ENCODE data around the gene PTGER1. TPM values are rescaled to one million over a fixed set of nuclear protein-coding genes. Genes with fewer than 3 reads are reported as not detected.

PTGER1 gene, protein sequence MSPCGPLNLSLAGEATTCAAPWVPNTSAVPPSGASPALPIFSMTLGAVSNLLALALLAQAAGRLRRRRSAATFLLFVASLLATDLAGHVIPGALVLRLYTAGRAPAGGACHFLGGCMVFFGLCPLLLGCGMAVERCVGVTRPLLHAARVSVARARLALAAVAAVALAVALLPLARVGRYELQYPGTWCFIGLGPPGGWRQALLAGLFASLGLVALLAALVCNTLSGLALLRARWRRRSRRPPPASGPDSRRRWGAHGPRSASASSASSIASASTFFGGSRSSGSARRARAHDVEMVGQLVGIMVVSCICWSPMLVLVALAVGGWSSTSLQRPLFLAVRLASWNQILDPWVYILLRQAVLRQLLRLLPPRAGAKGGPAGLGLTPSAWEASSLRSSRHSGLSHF
- total RNA-seq: 0.34 and 0.84 TPM in 2 replicates
- long read RNA-seq: 0 reads

DNA sequence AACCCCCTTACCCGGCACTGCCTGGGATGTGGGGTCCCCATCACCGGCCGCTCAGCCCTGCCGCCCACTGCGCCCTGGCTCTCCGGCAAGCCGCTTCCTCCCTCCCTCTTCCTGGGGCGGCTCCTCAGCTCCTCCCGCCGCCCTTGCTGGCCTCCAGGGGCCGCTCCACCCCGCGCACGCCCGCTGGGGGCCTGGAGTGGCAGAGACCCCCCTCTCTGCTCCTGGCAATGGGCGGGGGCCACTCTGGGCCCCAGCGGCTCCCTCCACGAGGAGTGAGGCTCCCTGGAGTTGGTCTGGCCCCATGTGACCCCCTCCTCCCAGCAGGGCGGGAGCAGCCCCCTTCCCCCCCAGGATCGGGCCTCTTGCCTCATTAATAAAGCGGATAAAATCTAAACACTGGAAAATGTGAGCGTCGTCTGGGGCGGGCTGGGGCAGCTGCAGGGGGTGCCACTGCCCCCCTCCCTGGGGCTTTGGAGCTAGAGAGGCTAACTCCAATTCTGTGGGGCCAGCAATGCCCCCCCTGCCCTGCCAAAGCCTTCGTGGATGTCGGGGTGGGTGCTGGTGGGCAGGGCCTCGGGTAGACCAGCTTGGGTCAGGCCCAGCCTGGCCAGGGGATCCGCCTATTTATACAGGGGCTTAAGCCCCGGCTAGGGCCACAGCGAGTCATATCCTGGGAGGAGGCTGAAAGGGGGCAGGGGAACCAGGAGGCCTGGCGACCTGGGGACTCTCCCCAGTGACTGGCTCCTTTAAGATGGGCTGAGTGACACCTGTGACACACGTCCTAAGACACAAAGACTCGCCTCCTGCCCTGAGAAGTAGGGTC lies at the start of gene PTGER1:
TSS of gene PTGER1 (minus strand) at position 104 of the 823 bp plus-strand sequence. CDS start 1,034 bp downstream, outside the sequence.
- Mint-ChIP-seq H3K4me3 (ENCODE audit: low read depth) (no peak within 1 kb of the TSS), H3K27ac (no peak within 1 kb of the TSS), H3K9me3 (ENCODE audit: low read depth) (no peaks in the 10 kb centered on the region), H3K4me1 (ENCODE audit: low read depth) (peaks cover 3% of the 10 kb centered on the region), H3K27me3 (no peaks in the 10 kb centered on the region), H3K36me3 (ENCODE audit: insufficient read depth) (peaks cover 5% of the 10 kb centered on the region)
- no peak for DNase-seq (ENCODE audit: low spot score, unreplicated experiment)
- peak; percentile 42 for TF ChIP-seq CTCF (IDR thresholded peaks at IDR 0.05; ENCODE audit: unreplicated experiment)

DNA sequence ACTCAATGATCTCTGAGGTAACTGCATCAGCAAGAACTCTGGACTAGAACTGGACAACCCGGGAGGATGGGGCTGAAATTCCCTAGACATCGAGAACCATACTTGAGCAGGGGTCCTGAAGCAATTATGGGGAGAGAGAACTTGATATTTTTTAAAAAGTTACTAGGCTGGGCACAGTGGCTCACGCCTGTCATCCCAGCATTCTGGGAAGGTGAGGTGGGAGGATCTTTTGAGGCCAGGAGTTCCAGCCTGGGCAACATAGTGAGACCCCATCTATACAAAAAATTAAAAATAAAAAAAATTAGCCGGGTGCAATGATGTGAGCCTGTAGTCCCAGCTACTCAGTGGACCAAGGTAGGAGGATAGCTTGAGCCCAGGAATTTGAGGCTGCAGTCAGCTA lies 45.4 kb upstream of the PTGER1 start:
- H3K27ac Mint-ChIP-seq: peak overlapping the region; percentile 56
- no peak for DNase-seq (ENCODE audit: low spot score, unreplicated experiment)
- no peak overlapping the region for H3K4me3 Mint-ChIP-seq (ENCODE audit: low read depth)
- H3K36me3 Mint-ChIP-seq (ENCODE audit: insufficient read depth): peaks cover 8% of the 10 kb centered on the region
- no peak for TF ChIP-seq CTCF (IDR thresholded peaks at IDR 0.05; ENCODE audit: unreplicated experiment)
- no peaks in the 10 kb centered on the region for H3K27me3 Mint-ChIP-seq
- H3K9me3 Mint-ChIP-seq (ENCODE audit: low read depth): no peaks in the 10 kb centered on the region
- peaks cover 25% of the 10 kb centered on the region for H3K4me1 Mint-ChIP-seq (ENCODE audit: low read depth)

DNA sequence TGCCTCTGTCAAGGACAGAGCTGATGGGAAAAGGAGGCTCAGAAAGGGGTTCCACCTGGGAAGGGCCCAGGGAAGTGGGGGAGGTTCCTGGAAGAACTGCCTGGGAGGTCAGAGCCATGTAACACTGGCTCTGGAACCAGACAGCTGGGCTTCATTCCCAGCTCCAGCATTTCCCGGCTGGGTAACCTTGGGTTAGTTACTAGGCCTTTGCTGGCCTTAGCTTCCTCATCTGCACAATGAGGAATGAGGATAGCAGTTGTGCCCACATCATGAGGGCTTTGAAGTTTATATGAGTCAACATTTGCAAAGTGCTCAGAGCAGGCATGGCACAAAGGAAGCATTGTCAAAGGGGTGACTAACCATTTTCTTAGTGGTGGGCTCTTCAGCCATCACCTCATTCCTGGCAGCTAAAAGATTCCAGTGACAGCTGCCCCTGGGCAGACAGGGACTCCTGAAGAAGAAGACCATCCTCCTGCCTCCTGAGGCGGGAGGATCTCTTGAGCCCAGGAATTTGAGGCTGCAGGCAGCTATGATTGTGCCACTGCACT lies 44.8 kb upstream of the PTGER1 start:
- no peak for DNase-seq (ENCODE audit: low spot score, unreplicated experiment)
- Mint-ChIP-seq H3K27me3 (no peaks in the 10 kb centered on the region), H3K4me1 (ENCODE audit: low read depth) (peaks cover 30% of the 10 kb centered on the region), H3K9me3 (ENCODE audit: low read depth) (no peaks in the 10 kb centered on the region), H3K27ac (peak overlapping the region; percentile 91), H3K36me3 (ENCODE audit: insufficient read depth) (peaks cover 13% of the 10 kb centered on the region), H3K4me3 (ENCODE audit: low read depth) (no peak overlapping the region)
- no peak for TF ChIP-seq CTCF (IDR thresholded peaks at IDR 0.05; ENCODE audit: unreplicated experiment)

GRCh38 chr19:14519245-14519859 lies 44.2 kb upstream of the PTGER1 start:
- peaks cover 35% of the 10 kb centered on the region for H3K4me1 Mint-ChIP-seq (ENCODE audit: low read depth)
- DNase-seq (ENCODE audit: low spot score, unreplicated experiment): no peak
- no peaks in the 10 kb centered on the region for H3K9me3 Mint-ChIP-seq (ENCODE audit: low read depth)
- H3K27me3 Mint-ChIP-seq: no peaks in the 10 kb centered on the region
- peak overlapping the region; percentile 91 for H3K27ac Mint-ChIP-seq
- no peak for TF ChIP-seq CTCF (IDR thresholded peaks at IDR 0.05; ENCODE audit: unreplicated experiment)
- H3K4me3 Mint-ChIP-seq (ENCODE audit: low read depth): no peak overlapping the region
- H3K36me3 Mint-ChIP-seq (ENCODE audit: insufficient read depth): peaks cover 18% of the 10 kb centered on the region
